Gastrocnemius medialis (tissue), 4 donors: Measurements from ENCODE around the gene PLXNB3.

Source experiments
- CTCF ChIP-seq, 5 experiments: fragments of 450-650 bp in 3 of 5; fragments of 200-600 bp in 2 of 5; sonication (generic) in 2 of 5; IDR thresholded peaks in 4 of 5; conservative IDR thresholded peaks in 1 of 5; 1 replicate in 4 of 5; 2 replicates in 1 of 5; pipeline ENCODE4 v1.5.1; 2016 to 2019; ENCODE audit warnings: antibody characterized with exemption in 5 of 5, mild to moderate bottlenecking in 3 of 5, moderate library complexity in 3 of 5
- POLR2A ChIP-seq, 2 donors: fragments of 450-650 bp; IDR thresholded peaks; one replicate each; pipeline ENCODE4 v1.6.1; 2017; ENCODE audit warnings: antibody characterized with exemption in 2 of 2, mild to moderate bottlenecking in 2 of 2, moderate library complexity in 2 of 2

- no peak for TF ChIP-seq CTCF (IDR thresholded peaks at IDR 0.05 in 4 of 5, conservative IDR thresholded peaks at IDR 0.05 in 1 of 5)
- TF ChIP-seq POLR2A (IDR thresholded peaks at IDR 0.05) = no peak
Measured at GRCh38 chrX:153807976-153808375, 43.9 kb downstream of the PLXNB3 start.
